ENCODE results near the gene MGP.

MGP gene

DNA sequence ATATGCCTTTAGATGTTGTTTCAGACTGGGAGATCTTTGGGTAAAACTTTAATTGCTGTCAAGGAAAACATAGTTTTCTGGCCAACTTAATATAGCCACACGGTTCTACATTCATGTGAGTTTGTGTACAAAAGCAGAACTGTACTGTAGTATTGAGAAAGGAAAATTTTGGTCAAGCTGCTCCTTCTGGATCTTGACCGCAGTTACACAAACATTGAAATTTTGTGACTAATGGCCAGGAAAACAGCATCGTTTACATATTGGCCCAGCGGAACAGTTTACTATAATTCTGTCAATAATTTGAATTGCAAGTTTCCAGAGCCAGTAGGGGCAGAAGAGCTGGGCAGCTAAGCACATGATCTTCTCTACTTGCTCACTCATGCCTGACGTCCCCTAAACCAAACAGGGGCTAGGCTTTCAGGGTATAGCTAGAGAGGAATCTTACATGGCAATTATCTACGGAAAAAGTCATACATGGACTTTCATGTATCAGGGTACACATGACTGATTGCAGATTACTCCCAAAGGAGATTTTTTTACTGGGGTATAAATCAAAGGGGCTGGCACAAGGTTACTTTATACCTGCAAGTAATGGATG is 31.0 kb downstream of the MGP start:
- no peak for DNase-seq

DNA sequence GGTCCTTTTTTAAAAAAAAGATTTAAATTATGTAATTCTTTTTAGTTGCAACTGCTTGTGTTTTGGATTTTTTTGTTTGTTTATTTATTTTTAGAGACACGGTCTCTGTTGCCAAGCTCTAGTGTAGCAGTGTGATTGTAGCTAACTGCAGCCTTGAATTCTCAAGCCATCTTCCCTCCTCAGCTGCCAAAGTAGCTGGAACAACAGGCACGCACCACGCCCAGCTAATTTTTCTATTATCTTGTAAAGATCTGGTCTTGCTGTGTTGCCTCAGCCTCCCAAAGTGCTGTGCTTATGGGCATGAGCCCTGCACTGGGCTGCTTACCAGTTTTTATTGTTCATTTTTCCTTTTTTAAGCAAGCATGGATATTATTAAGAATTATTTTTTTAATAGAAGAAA is 31.7 kb downstream of the MGP start:
- DNase-seq: no peak

DNA sequence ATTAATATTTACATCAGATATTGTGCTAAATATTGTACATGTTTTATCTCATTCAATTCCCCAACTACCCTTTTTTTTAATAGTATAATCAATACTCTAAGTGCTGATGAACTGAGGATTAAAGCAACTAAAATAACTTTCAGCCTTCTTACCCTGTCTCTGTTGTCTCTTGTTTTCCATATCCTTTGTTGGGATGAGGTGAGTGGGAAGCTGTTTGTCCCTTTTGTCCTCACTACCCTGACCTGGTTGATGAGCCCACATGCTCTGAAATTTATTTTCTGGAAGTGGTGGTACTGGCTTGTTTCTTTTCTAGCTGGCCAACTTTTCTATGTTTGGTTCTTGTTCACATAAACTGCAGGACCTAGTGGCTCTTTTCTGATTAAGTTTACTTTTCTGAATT is 32.8 kb downstream of the MGP start:
- DNase-seq: no peak

DNA sequence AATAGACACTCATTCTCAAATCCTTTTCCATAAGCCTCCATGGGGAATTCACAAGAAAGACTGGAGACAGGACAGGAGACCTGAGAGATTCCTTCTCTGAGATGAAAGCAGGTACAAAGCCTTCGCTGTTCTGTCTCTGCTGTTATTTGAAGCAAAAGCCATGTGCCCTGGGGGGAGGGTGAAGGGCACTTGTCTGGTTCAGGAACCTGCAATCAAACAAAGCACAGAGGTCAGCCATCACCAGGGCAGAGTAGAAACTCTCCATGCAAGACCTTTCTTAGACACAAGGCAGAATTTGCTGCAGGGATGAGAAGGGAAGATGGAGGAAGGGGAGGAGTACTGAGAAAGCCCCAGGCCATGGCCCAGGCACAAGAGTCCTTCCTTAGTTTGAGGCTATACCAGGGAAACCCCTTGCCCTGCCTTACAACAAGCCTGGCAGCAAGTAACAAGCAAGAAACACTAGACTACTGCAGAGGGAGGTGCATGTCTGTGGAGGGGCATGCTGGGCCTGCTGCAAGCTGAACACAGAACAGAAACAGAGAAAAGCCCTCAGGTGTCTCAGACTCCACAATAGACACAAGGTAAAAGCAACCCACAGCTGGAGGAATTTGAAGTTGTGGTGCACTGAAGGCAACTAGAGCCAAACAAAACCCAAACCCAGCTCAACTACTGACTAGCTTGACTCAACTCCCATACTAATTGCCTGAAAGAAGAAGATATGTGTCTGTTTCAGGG is 34.6 kb downstream of the MGP start:
- no peak for DNase-seq

DNA sequence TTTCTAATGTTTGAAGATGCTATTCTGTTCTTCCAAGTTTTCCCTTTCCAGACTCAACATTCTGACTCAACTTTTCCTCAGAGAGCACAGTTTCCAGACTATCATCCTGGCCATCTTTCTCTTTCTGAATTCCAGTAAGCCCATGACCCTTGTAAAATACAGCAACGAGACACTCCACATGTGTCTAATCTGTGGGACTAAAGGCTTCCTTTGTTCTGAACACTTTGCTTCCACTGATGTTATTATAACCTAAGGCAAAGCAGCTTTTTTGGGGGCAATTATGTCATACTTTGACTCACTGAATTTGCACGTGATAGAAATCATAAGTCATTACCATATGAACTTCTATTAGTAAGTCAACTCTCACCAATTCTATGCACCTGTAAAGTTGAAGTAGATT is 36.0 kb downstream of the MGP start:
- no peak for DNase-seq

DNA sequence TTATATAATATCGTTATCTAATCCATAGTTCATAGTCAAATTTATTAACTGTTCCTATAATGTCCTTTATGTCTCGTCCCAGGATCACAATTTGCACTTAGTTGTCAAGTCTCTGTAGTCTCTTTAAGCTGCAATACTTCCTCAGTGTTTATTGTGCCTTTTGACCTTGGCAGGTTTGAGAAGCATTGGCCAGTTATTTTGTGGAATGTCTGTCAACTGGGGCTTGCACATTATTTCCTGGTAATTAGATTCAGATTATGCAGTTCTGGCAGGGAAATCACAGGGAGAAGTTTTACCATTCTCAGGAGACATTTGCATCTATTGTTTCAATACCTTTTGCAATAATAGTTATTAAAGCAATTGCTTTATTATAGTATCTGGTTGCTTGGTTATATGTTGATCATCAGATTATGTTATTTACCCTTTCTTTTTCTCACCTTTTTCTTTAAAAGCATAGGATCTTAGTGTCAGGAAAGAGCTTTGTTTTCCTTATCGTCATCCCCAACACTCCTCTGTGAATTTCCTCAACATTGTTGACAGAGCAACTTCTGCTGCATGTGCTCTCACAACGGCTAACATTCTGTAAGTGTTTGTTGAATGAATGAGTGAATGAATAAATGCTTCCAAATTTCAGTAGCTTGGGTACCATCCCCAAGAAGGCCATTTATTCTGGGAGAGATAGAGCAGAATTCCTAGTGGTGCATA is 38.6 kb downstream of the MGP start:
- DNase-seq: no peak

DNA sequence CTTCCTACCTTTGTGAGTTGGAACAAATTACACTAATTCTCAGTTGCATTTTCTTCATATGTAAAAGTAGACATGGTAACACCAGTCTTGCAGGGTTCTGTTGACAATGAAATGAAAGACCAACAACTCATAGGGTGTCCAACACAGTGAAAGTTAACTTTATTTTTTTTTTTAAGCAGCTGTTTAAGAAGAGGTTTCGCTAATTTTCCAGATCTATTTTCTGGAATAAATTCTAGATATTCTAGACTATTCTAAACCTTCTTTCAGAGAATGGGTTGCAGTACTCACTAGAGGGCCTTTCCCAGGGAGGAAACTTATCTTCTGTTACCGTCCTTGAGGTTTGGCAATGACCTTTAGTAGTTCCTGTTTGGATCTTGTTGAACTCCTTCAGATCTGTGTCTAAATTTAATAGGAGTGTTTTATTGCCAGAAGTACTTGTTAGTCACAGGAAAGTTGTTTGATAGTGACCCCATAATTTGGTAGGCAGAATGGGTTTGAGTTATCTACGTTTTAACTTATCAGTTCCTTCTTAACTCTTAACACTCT is 39.5 kb downstream of the MGP start:
- no peak for DNase-seq

DNA sequence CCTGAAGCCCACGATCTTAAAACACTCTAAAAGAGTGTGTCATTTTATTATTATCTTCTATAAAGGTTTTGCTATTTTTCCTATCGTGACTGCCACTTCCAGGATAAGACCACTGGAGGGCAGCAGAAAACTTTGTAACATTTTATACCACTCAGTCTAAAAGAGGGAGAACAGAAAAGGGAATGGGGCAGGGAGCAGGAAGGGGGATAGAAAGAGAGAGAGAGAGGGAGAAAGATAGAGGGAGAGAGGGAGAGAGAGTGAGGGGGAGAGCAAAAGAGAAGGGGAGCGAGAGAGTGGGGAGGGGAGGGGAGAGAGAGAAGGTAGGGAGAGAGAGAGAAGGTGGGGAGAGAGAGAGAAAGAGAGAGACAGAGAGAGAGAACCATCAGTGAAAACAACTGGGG is 40.3 kb downstream of the MGP start:
- DNase-seq: peak; percentile 47

DNA sequence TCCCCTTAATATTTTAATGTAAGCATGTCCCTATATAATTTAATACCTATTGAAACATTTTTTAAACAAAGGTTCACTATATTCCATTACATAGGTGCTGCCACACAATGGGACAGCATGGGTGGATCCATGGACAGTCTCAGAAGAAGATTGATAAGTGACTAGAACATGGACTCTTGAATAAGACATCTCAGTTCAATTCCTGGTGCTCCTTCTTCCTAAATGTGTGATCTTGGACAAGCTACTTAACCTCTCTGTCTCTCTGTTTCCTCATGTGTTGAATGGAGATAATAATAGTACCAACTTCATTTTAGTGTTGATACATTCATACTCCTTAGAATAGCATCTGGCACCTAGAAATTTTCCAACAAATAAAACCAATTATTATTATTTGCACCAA is 41.3 kb downstream of the MGP start:
- no peak for DNase-seq

DNA sequence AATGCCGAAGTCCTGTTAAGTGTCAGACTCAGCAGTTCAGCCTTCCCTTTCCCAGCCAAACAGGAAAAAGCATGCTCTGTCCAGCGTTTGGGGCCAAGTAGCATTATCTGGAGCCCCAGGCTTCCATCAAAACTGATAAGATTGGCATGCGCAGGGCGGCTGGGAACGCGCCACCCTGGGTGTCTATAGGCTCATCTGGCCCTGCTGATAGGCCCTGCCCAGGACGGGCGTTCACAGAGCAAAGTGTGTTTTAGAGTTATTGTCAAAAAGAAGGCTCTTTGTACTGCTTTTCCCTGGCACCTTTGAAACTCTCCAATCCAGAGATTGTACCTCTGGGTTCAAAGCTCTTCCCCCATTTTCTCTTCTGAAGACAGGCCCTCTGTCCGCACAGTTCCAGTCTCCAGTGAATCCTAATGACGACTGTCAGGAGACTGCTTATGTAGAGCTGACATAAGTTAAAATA is 42.2 kb downstream of the MGP start, which contains the start of gene ART4:
Gene ART4 (minus strand): TSS at position 102 of the 463 bp plus-strand sequence. CDS start 413 bp downstream, outside the sequence.
- no peak for DNase-seq

DNA sequence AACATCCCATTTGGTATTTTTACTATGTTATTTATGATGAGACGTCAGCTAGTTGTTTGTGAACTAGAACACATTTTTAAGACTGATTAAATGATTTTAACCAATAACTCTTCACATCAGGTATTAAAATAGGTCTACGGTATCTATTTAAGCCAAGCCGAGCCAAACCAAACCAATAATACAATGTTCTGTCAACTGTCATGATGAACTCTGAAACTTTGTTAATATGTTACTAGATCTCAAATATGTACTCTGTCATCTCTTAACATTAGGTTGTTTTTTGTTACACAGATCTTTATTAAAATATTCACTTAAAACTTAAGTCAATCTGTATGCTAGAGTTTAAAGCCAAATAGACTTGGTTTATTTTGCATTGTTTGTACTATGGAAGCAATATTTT is 43.3 kb downstream of the MGP start:
- DNase-seq: no peak

DNA sequence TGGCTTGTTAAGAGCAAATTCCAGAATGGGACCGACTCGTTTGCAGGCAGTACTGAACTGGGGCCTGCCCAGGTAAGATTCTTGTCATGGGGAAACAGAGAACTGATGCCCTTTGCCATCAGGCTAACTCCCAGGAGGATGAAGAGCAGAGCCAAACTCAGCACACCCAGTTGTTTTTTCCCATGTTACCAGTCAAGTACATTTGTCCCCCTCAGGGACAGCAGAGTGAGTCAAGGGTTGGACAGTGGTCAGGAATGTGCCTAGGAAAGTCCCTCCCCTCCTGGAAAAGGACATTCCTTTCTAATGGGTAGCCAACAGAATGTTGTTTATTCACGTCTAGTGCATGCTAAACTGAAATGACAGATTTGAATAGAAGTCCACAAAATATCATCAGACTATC is 43.9 kb downstream of the MGP start:
- DNase-seq: no peak

DNA sequence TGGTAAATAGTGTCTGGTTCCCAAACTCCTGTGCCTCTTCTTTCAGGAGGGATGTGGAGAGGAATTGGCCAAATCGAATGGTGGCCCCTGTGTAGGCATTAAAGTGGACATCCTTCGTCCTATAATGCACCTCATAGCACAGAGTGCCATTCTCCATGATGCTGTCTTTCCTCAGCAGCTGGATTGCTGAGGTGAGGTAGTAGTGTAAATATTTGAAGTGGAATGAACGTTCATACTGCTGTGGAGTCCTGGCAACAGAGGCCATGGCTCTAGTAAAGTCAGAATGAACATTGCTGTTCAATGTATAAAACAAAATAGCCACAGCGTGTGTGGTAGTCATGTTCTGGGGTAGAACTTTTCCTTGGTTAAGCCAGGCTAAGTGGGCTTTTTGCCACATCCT is 45.0 kb downstream of the MGP start:
- no peak for DNase-seq

DNA sequence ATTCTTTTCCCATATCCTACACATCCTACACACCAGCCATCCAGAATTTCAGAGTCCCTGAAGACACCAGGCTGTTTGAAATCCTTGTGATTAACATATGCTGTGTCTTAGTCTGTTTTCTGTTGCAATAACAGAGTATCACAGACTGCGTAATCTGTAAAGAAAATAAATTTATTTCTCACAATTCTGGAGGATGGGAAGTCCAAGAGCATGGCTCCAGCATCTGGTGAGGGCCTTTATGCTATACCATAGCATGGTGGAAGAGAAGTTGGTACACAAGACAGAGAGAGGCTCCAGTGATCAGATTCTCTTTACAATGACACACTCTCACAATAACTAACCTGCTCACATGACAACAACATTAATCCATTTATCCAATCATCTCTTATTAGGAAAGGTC is 46.4 kb downstream of the MGP start:
- DNase-seq: no peak

DNA sequence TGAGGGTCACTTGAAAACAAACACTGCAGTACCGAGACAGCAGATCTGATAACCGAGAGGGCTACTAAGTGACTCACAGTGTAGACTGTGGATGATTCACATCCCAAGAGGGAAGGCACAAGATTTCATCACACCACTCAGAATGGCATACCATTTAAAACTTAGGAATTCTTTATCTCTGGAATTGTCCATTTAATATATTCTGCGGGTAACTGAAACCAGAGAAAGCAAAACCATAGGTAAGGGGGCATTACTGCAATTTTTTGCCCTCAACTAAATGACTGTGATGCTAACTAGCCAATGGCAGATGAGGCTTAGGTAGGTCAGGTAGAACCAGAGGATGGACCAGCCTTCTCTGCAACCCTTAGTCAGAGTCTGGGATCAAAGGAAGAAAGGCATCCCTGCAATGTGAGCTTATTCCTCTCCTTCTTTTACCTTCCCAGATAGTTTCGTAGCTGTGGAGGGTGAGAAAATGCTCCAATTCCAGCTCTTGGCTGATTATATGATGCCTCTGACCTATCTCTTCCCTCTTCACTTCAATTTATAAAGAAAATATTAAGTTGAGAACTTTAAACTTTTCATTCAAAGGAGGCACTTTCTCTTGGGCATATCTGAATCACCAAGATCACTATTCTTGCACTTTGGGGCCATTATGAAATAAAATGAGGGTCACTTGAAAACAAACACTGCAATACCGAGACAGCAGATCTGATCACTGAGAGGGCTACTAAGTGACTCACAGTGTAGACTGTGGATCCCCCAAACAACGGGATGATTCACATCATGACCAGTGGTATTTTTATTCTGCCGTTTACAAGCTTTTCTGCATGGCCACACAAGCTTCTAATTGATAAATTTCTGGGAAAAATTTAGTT is 49.1 kb downstream of the MGP start:
- no peak for DNase-seq

DNA sequence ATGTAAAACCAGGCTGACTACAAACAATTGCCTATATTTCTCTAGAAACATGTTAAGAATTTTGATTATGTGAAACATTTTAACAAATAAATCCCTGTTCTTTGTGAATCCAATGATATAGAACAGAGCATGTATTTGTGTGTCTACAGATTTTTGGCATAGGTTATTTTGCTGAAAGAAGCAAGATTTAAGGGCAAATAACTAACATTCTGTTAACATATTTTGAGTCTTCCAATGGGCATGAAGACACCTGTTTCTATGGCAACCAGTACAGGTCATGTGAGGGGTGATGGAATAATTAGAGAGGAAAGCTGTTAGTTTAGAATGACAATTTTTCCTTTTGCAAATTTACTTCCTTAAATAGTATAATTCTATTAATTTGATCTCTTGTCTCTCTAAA is 51.1 kb downstream of the MGP start:
- DNase-seq: no peak

DNA sequence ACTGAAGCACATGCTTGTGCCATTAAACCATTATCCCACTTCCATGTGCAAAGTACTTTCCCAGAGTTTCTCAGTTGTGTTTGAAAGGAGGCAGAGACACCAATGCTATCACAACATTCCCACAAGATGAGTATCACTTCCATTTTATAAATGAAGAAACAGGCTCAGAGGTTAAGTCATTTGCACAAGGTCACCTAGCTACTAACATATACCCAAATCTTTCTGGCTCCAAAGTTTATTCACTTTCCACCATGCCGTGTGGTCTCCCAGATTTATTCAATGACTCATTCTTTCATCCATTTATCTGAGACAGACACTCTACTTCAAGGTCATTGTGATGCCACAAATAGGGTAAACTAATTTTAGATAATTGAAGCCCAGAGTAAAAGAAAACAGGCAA is 51.7 kb downstream of the MGP start:
- no peak for DNase-seq

DNA sequence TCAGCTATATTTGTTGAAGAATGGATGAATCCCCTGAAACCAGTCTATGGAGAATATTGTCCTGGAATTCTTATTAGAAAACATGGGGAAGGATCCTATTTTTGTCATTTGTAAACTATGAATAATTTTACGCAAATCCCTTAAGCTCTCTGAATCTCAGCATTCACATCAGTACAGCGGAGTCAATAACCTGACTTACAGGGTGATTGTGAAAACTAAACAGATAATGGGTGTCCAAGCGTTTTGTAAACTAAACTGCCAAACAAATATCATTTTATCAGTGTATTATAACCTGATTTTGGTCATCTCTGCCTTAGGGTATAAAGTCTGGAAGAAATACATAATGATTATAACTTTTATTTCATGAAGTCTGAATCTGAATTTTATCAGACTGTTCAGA is 52.3 kb downstream of the MGP start:
- no peak for DNase-seq

Data from NCI-H1105 (cell line).